ENCODE measurements around the gene SP140L.

DNA sequence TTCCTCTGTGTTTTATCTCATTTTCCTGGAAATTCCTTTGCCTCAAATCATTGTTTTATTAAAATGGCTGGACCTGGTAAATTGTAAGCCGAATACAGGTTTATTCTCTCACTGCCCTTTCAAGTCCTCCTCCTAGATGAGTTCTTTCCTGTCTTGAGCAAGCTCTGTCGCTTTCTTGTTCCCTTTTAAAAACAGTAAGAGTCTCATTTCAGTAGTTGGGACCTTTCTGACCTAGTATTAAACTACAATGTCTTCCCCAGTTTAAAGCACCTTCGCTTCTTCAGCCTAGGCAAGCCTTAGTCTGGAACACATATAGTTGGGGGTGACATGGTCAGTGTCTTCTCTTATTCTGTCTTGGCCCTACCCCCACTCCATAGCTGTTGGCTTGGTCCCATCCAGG is 40.9 kb upstream of the SP140L start:
- TF ChIP-seq POLR2AphosphoS5 (IDR thresholded peaks at IDR 0.05) (no peak), POLR2A (IDR thresholded peaks at IDR 0.05) (no peak)
- TF ChIP-seq, protein P1, sequence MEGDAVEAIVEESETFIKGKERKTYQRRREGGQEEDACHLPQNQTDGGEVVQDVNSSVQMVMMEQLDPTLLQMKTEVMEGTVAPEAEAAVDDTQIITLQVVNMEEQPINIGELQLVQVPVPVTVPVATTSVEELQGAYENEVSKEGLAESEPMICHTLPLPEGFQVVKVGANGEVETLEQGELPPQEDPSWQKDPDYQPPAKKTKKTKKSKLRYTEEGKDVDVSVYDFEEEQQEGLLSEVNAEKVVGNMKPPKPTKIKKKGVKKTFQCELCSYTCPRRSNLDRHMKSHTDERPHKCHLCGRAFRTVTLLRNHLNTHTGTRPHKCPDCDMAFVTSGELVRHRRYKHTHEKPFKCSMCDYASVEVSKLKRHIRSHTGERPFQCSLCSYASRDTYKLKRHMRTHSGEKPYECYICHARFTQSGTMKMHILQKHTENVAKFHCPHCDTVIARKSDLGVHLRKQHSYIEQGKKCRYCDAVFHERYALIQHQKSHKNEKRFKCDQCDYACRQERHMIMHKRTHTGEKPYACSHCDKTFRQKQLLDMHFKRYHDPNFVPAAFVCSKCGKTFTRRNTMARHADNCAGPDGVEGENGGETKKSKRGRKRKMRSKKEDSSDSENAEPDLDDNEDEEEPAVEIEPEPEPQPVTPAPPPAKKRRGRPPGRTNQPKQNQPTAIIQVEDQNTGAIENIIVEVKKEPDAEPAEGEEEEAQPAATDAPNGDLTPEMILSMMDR (IDR thresholded peaks at IDR 0.05 in 8 of 11, conservative IDR thresholded peaks at IDR 0.05 in 3 of 11), result no peak
